ENCODE measurements around the gene PEDS1.

DNA sequence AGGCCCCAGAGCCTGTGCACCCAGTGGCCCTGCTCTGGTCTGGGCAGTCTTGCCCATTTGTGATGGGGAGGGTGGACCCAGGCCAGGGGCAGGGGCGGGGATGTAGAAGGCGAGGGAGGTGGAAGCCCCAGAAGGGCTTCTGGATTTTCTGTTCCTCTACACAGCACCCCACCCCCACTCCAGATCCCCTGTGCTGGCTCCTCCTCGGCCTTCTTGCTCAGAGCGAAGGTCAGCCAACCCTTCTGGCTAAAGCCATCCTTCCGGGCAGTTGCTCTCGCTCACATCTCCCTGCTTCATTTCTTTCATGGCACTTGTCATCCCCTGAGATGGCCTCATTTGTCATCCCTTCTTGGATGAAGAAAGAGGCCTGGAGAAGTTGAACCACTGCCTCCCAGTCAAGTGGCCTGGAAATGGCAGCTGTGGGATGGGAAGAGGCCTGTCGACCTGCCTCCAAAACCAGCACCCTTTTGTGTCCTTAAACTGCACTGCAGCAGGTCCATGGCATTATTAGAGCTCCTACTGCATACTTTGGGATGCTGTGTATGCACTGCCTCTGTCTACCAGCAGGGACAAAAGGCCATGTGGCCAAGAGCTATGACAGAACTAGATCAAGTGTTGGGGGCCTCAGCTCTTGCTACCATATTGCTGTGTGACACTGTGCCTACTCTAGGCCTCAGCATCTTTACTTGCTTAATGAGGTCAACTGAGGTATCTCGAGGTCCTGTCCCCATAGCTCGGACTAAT is 19.9 kb downstream of the PEDS1 start:
- TF ChIP-seq, protein P1, sequence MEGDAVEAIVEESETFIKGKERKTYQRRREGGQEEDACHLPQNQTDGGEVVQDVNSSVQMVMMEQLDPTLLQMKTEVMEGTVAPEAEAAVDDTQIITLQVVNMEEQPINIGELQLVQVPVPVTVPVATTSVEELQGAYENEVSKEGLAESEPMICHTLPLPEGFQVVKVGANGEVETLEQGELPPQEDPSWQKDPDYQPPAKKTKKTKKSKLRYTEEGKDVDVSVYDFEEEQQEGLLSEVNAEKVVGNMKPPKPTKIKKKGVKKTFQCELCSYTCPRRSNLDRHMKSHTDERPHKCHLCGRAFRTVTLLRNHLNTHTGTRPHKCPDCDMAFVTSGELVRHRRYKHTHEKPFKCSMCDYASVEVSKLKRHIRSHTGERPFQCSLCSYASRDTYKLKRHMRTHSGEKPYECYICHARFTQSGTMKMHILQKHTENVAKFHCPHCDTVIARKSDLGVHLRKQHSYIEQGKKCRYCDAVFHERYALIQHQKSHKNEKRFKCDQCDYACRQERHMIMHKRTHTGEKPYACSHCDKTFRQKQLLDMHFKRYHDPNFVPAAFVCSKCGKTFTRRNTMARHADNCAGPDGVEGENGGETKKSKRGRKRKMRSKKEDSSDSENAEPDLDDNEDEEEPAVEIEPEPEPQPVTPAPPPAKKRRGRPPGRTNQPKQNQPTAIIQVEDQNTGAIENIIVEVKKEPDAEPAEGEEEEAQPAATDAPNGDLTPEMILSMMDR (conservative IDR thresholded peaks at IDR 0.05), result no peak
- no peak for TF ChIP-seq ZFX (IDR thresholded peaks at IDR 0.05)

All from C4-2B (cell line).